HG03066 (cell line): ENCODE data around the gene RECK.

Source experiments
- ATAC-seq: cut with Tn5 transposase; IDR thresholded peaks from one replicate; pipeline ENCODE4 v1.9.1; 2021; ENCODE audit warnings: low read depth; ENCODE audit not compliant: unreplicated experiment

Gene RECK

DNA sequence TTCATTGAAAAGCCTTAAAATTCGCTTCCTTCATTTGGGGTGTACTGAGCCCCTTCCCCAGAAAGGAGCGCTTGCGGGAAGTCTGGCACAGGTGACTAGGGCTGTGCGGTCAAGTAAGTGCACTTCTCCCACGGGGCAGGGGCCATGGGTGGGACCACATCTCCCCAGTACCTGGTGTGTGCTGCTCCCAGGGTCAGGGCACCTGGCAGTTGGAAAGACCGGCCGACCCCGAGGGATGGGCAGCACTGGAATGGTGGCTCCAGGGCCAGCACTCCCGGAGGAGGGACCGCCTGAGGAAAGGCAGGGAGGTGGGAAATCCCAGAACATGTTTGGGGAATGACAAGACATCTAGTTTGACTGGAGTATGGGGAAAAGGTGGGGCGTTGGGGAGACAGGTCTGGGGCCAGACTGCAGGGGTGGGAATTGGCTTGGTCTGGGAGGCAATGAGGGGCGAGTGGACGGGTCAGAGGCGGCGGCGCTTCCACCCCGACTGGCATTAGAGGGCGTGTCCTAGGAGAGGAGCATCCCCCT, 99.1 kb downstream of the RECK start:
- no peak for ATAC-seq

DNA sequence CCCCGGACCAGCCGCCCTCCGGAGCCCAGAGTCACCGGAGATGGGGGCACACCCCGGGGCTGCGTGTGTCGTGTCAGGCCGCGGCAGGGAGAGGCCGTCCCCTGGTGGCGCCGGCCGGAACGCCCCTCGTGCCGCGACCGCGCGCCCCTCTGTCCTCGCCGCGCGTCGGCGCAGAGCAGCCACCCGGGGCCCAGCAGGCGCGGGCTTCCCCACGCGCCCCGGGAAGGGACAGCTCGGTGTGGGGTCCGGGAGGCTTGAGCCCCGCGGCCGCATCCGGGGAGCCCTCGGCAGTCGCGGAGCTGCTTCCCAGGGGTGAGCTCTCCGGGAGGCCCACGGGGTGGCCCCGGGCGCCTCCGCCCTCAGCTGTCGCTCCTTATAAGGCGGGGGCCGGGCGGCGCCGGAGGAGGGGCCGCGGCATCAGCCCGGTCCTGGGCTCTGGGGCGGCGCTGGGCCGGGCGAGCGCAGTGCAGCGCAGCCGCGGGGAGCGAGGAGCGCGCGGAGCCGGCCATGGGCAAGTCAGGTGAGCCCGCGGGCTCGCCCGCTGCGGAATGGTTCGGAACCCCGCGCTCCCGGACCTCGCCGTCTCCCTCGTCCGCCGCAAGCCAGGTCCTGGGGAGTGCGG, 99.7 kb downstream of the RECK start, which contains the start of gene GLIPR2:
Gene GLIPR2 (plus strand): TSS at position 462 of the 622 bp plus-strand sequence. CDS start 46 bp downstream, at position 508.
- ATAC-seq, result peak; percentile 93

DNA sequence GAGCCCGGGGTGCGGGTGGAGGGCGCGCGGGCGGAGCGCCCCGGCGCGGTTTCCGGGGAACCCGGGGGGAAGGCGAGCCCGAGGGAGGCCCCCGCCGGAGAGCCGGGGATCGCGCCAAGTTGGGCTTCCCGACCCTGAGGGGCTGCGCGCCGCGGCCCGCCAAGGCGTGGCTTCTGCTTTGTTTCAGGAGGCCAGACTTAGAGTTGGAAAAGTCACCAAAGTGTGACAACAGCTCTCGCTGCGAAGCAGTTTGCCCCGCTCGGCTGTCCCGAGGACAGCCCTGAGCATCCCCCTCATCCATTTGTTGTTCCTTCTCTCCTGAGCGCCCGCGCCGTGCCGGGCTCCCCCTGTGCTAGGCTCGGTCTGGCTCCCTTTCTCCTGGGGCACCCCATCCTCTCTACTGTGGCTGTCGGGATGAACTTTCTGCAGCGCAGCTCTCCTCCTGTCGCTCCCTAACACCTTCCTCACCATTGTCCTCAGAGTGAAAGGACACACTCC, 100.2 kb downstream of the RECK start:
- ATAC-seq, result no peak

DNA sequence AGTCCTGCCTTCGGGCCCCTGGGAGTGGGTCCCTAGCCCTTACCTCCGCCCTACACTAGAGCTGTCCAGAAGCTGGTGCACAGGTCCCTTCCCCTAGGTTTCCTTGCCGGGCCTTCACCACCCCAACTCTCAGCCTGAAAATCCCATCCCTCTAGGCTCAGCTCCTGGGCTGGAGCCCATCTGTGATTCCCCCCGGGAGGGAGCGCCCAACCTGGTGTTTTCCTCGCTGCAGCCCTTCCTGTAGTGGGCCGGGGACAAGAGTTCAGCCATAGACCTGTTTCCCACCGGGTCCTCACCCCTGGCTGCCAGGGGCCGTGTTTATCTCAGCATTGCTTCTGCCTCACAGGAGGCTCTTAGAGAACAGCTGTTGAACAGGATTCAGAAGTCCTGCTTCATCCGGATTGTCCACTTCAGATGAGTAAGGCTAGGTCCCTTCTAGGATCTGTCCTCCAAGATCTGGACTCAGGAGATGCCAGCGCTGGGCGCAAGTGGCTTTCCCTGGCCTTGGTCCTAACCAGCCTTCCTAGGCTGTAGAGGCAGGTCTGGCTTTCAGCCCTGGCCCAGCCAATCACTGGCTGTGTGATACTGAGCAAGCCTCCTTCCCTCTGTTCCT, 100.8 kb downstream of the RECK start:
- no peak for ATAC-seq

DNA sequence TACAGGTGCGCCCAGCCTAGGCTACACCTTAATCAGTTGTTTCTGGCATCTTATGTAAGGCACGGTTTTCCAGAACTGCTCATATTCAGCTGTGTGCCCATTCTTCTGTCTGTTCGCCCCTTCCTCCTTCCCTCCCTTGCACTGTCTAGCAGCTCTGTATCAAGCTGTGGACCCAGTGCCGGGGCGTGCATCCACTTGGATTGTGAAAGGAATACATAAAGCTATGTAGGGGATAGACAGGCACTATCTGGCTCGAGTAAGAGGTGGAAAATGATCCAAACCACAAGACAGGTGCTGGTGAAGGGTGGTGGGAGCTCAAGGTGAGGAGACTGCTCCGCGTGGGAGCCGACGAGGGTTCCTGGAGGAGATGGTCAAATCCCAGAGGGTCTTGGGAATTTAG, 101.8 kb downstream of the RECK start:
- no peak for ATAC-seq

GRCh38 chr9:36138901-36139300, 102.2 kb downstream of the RECK start:
- ATAC-seq, result no peak

DNA sequence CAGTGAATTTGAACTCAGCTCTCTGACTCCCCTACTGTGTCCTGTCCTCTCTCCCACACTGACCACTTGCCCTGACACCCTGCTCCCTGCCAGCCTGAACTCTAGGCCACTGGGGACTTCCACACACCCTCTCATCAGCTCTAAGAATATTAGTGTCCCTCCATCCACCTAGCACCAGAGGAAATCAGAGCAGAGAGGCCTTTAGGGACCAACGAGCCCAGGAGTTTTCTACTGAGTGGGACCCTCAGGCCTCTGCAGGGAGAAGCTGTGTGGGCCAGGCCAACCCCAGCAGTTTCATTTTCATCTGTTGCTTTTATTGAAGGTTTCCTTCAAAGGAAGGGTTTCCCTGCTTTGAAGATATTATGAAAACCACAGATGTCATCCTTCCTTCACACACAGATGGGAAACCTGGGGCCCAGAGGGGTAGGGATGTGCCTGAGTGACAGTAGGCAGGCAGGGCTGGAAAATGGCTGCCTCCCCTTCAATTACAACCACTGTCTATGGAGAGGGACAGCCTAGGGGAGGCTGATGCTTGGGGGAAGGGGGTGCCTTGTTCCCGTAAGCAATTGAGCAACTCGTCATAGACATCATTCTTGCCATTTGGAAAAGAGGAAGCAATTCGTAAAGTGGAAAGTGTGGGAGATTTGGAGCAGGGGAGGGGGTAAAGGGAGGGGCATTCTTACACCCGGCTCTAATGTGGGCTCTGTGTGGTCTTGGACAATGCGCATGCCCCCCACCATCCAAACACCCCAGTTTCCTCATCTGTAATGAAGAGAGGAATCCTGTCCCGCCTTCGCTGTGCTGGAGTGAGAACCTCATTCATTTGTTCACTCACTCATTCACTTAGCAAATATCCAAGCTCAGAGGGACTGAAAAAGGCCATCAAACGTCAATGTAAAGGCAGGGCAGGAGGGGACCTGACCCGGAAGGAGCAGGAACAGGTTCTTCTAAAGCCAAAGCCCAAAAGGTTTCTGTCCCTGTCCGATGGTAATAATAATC, 103.7 kb downstream of the RECK start:
- ATAC-seq, result no peak

DNA sequence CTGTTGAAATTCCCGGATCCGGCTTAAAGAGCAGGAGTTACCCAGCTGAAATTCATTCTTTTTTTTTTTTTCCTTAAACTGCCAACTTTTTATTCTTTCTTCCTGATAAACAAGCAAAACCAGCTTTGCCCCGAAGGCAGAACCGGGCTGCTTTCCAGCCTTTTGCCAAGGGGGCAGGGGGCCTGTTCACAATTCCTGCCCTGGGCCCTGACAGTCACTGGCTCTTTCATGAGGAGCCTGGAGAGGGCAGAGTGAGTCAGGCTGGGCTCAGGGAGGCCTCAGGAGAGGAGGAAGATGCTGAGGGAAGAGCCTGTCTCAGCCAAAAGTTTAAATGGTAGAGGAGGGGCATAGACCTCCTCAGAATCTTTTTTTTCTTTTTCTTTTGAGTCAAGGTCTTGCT, 104.6 kb downstream of the RECK start:
- ATAC-seq, result no peak

- ATAC-seq, result no peak
Measured at GRCh38 chr9:36141761-36142160, 105.0 kb downstream of the RECK start.

DNA sequence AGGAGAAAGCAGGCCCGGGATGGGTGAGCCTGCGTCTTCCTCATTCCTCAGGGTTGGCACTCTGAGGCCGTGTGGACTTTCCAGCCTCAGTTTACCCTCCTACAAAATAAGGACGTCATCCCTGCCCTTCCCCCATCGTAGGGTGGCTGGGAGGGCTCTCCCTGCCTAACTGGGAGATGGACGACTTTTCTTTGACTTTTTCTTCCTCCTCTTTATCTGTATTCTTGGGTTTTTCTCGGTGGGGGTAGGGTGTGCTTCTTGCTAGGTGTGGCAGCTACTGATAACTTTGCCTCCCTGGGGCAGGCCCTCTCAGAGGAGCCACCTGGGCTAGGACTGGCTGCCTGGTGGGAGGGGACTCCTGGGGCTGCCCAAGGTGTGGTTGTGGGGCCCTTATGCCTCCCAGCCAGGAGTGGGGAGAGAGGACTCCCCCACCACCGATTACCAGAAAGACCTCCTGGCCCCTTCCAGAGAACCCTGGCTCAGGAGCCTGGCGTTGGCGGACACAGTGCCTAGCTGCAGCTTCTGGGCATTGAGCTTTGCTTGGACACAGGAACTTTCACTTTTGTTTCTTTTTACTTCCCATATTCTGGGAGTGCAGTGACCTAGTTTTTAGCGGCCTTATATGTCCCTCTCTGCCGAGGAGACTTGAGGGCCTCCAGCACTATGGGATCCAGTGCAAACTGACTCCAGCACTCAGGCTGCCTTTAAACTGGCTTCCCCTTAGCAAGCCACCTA, 106.0 kb downstream of the RECK start:
- no peak for ATAC-seq

GRCh38 chr9:36143245-36143641, 106.5 kb downstream of the RECK start:
- ATAC-seq, result no peak

DNA sequence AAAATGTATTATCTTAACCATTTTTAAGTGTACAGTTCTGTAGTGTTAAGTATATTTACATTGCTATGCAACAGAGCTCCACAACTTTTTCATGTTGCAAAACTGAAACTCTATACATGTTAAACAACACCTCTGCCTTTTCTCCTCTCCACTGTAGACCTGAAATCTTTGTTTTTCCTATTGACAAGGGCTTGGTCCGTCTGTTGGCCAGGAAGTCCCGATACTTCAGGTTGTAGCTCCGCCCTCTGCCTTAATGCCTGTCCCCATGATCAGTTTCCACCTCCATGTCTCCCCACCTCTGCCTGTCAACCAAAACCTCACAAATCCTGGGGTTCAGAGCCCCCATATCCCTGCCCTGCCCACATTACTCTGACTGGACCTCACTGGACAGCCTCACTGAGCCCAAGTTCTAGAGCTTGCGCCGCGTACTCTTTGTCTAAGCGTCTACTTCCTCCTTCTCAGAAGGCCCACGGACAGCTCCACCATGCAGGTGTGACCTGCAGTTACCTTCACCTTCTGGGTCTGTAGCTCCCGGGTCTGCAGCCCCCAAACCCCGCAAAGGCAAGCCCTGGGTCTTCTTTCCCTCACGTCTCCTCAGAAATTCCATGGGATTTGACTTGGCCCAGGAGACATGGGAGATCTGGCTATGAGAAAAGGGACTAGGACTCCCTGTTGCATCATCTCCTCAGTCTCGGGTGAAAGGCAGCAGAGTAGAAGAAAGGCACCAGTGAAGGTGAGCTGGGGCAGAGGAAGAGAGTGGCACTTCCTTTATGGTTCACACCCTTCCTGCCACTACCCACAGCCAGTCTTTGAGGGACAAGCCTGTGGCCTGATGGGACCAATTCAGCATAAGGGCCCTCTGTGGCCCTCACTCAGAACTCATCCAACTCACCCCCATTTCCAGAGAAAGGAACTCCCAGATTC, 107.9 kb downstream of the RECK start:
- ATAC-seq, result no peak

- ATAC-seq, result no peak
Measured at GRCh38 chr9:36145970-36146369, 109.3 kb downstream of the RECK start.

GRCh38 chr9:36146651-36147050, 109.9 kb downstream of the RECK start:
- no peak for ATAC-seq

DNA sequence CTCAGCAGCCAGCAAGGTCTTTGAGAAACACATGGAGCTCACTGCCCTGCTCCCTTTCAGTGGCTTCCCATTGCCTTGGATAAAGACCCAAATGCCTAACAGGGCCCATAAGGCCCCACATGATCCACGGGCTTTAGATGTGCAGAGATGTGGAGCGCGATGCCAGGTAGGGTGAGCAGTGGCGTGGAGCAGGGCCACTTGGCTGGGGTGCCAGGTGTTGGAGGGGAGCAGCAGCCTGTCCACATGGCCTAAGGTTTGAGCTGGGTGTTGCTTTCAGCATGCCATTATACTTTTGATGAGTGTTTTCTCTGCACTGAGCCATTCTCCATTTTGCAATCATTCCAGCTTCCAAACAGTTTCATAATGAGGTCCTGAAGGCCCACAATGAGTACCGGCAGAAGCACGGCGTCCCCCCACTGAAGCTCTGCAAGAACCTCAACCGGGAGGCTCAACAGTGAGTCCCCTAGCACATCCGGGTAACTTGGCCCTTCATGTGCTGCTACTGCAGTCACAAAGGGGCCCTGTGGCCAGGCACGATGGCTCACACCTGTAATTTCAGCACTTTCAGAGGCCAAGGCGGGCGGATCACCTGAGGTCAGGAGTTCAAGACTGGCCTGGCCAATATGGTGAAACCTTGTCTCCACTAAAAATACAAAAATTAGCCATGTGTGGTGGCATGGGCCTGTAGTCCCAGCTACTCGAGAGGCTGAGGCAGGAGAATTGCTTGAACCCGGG, 110.9 kb downstream of the RECK start:
- no peak for ATAC-seq

DNA sequence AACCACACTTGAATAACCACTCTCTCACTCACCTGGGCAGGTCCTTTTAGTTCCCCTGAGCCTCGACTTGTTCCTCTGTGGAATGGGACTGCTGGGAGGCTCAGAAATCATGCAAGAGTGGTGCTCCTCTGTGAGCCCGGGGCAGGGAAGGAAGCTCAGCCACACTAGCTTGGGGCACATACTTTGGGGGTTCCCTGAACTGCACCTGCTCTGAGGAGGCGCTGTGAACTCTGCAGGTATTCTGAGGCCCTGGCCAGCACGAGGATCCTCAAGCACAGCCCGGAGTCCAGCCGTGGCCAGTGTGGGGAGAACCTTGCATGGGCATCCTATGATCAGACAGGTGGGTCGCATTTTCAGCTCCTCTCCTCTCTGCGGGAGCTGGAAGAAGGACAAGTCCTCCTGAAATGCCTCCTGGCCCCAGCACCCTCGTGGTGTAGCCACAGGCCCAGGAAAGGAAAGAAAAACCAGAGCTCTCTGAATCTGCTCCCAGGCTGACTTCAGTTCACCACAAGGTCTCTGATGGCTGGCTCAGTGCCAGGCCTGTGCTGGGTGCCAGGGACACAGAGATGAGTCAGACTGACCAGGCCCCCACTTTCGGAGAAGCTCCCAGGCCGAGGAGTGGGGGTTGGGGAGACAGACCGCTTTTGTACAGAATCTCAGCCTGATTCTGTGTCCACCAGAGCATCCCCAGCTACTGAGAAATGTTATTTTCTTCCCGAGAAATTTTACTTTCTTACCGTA, 111.8 kb downstream of the RECK start:
- ATAC-seq, result no peak

- ATAC-seq, result no peak
Measured at GRCh38 chr9:36149197-36149596, 112.5 kb downstream of the RECK start.
